Subcutaneous adipose tissue (tissue), 4 donors: ENCODE results near the gene FANCB. TPM values are rescaled to one million over a fixed set of nuclear protein-coding genes. Genes with fewer than 3 reads are reported as not detected.

ENCODE experiments used
- CTCF ChIP-seq: fragments of 450-650 bp; IDR thresholded peaks from one replicate; pipeline ENCODE4 v1.5.1; 2016; ENCODE audit warnings: low read depth, mild to moderate bottlenecking, control low read depth, antibody characterized with exemption, moderate library complexity
- total RNA-seq, 4 donors: library from RNA; depleted of rRNA; stranded (reverse); fragments of >200 nt; gene quantifications; one replicate each; pipeline ENCODE4 v1.1.0, GENCODE V29; 2016

Gene FANCB
- total RNA-seq, 4 donors from 2014 or later: 0.88 to 3.3 (median 1.2) TPM

DNA sequence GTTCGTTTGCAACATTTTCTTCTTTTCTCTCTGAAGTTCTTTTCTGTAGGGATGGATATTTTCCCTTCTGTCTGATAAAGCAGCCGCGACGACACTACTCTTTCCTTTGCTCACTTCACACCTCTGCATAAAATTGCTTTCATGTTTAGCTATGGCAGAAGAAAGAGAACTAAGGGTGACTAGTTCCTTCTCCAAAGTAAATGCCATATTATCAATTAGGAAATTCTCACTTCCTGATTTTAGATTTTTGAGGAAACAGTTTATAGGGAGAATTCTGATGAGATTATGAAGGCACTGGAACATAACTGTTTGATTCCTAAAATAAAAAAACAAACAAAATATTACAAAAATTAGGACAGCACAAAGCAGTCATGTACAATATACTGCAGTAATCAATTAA is 29.2 kb downstream of the FANCB start:
- no peak for TF ChIP-seq CTCF

- no peak for TF ChIP-seq CTCF
Measured at GRCh38 chrX:14837155-14837554, 35.7 kb downstream of the FANCB start.

- TF ChIP-seq CTCF: no peak
Measured at GRCh38 chrX:14832586-14832985, 40.3 kb downstream of the FANCB start.

DNA sequence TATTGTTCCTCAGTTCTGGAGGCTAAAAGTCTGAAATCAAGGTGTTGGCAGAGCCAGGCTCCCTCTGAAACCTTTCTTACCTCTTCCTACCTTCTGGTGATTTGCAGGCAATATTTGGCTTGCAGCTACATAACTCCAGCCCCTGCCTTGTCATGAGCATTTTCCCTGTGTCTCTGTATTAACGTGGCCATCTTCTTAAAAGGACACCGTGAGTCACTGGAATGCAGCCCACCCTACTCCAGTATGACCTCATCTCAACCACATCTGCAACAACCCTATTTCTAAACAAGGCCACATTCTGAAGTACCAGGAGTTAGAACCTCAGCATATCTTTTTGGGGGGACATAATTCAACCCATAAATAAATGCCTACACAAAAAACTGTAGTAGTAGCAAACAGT is 40.7 kb downstream of the FANCB start:
- no peak for TF ChIP-seq CTCF

- TF ChIP-seq CTCF: no peak
Measured at GRCh38 chrX:14829643-14830042, 43.2 kb downstream of the FANCB start.

GRCh38 chrX:14826319-14826718 is 46.5 kb downstream of the FANCB start:
- no peak for TF ChIP-seq CTCF

DNA sequence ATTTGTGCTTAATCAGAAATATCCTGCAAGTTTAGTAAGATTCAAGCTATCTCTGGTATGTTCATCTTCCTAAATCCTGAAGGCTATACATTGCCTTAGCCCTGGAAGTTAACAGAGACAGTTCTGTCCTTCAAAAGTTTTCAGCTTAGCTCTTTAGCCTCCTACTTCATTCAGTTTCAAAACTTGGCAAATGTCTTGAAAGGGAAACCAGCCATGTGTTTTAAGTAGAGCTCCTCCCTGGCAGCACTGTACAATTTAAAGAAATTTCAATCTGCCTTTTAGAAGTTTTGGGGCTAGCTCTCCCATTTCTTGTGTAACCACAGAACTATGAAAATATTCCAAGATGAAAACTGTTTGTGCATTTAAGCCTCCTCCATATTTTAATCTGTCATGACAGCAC is 47.0 kb downstream of the FANCB start:
- TF ChIP-seq CTCF: no peak
